Kidney epithelial cell (primary cell): ENCODE measurements around the gene ASAP2. TPM values are rescaled to one million over a fixed set of nuclear protein-coding genes. Genes with fewer than 3 reads are reported as not detected.

Experiments
- DNase-seq: peaks from one replicate; pipeline ENCODE4 v3.0.0-alpha.2; 2010; ENCODE audit warnings: low read depth
- H3K27me3 ChIP-seq: 2 replicates; pipeline ENCODE4 v1.6.0; 2011; ENCODE audit warnings: low read length; ENCODE audit not compliant: control insufficient read depth, insufficient read depth
- H3K36me3 ChIP-seq: 2 replicates; pipeline ENCODE4 v1.5.1; 2011; ENCODE audit warnings: low read length; ENCODE audit not compliant: control insufficient read depth, insufficient read depth
- H3K4me3 ChIP-seq: 2 replicates; pipeline ENCODE4 v1.5.1; 2011; ENCODE audit warnings: low read depth, mild to moderate bottlenecking, control low read depth, low read length
- total RNA-seq: library from RNA; depleted of rRNA; stranded (reverse); fragments of >200 nt; gene quantifications from 2 replicates; pipeline ENCODE4 v1.2.3, GENCODE V29; 2015
- TF ChIP-seq, protein P1 (sequence below): IDR thresholded peaks from 2 replicates; pipeline ENCODE4 v1.5.1; 2011; ENCODE audit warnings: mild to moderate bottlenecking, moderate library complexity, low read length, control low read depth, inconsistent platforms; ENCODE audit not compliant: insufficient read depth, poor library complexity, severe bottlenecking

The ASAP2 gene
- total RNA-seq, 1 donor from 2014 or later: 42.2 TPM

DNA sequence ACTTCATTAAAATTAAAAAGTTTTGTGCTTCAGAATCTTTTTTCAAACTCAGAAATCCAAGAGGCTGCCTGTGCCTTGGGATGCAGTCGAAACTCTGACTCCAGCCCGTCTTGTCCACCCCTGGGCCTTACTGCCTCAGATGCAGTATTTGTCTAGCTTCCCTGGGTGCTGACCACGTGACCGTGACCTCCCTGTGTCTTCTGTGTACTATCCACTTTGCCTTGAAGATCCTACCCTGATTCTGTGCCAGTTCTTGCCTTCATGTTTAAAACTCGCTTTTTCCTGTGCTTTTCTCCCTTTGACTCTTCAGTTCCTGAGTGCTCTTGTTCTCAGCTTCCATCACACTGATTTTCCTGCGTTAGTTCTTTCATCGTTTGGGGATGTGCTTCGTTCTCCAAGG is 136.0 kb downstream of the ASAP2 start:
- peaks cover 1% of the 10 kb centered on the region for H3K36me3 ChIP-seq

DNA sequence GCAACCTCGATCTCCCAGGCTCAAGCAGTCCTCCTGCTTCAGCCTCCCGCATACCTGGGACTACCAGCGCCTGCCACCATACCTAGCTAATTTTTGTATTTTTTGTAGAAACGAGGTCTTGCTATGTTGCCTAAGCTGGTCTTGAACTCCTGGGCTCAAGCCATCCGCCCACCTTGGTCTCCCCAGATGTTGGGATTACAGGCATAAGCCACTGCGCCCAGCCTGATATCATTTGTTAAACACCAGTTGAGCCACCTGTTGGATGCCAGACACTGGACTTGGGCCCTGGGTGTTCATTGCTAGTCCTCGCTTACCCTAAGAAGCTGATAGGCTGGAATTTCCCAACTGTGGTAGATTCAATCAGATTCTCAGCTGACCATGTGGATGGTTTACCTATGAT is 136.9 kb downstream of the ASAP2 start:
- Histone ChIP-seq H3K27me3 (no peaks in the 10 kb centered on the region), H3K36me3 (peaks cover 1% of the 10 kb centered on the region), H3K4me3 (no peak overlapping the region)
- no peak for DNase-seq
- TF ChIP-seq, protein P1, sequence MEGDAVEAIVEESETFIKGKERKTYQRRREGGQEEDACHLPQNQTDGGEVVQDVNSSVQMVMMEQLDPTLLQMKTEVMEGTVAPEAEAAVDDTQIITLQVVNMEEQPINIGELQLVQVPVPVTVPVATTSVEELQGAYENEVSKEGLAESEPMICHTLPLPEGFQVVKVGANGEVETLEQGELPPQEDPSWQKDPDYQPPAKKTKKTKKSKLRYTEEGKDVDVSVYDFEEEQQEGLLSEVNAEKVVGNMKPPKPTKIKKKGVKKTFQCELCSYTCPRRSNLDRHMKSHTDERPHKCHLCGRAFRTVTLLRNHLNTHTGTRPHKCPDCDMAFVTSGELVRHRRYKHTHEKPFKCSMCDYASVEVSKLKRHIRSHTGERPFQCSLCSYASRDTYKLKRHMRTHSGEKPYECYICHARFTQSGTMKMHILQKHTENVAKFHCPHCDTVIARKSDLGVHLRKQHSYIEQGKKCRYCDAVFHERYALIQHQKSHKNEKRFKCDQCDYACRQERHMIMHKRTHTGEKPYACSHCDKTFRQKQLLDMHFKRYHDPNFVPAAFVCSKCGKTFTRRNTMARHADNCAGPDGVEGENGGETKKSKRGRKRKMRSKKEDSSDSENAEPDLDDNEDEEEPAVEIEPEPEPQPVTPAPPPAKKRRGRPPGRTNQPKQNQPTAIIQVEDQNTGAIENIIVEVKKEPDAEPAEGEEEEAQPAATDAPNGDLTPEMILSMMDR: no peak

More for the DNA sequence above, 136.0 kb downstream of the ASAP2 start:
- Histone ChIP-seq H3K27me3 (no peaks in the 10 kb centered on the region), H3K4me3 (no peak overlapping the region)
- DNase-seq: no peak
- TF ChIP-seq, protein P1: no peak

DNA sequence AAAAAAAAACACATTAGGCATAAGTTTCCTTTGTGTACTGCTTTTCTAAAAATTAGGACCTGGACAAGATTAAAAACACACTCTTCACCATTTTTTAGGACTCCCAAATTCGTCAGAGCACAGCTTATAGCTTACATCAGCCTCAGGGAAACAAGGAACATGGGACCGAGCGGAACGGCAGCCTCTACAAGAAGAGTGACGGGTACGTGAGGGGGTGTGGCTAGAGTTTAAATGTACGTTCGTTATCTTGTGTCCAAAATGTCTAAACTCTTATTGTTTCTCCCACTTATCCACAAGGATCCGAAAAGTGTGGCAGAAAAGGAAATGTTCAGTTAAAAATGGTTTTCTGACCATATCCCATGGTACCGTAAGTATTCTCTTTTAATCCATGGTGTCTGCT is 137.8 kb downstream of the ASAP2 start:
- Histone ChIP-seq H3K4me3 (no peak overlapping the region), H3K27me3 (no peaks in the 10 kb centered on the region), H3K36me3 (peaks cover 1% of the 10 kb centered on the region)
- TF ChIP-seq, protein P1: no peak
- DNase-seq: no peak

DNA sequence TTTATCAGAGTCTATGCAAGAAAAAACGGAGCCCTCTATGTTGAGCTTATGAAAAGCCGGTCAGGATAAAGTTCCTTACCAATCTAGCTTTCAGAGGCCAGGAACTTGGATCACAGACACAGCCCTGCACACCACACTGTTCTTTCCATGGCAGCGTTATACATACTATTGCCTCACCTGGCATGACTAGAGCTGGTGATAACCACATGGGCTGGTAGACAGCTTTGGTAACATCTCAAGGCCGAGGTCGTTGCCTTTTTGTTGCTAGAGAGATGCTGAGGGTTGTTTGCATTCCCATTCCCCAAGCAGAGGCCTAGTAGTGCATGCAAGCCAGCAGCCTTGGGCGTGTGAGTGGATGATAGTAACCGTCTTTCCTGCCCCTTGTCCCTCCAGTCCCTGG is 138.7 kb downstream of the ASAP2 start:
- DNase-seq: no peak
- H3K36me3 ChIP-seq: peaks cover 1% of the 10 kb centered on the region
- H3K27me3 ChIP-seq: no peaks in the 10 kb centered on the region
- H3K4me3 ChIP-seq: no peak overlapping the region
- TF ChIP-seq, protein P1: no peak

DNA sequence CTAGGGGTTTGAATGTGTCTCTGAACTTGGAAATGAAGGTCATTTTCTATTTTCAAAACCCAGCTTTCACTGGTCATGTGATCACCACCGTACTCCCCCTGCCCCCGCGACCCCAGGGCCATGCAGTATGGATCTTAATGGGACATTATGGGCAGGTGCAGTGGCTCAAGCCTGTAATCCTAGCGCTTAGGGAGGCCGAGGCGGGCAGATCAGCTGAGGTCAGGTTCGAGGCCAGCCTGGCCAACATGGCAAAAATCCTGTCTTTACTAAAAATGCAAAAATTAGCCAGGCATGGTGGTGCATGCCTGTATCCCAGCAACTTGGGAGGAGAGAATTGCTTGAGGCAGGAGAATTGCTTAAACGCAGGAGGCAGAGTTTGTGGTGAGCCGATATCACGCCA is 139.4 kb downstream of the ASAP2 start:
- DNase-seq: no peak
- Histone ChIP-seq H3K36me3 (peaks cover 1% of the 10 kb centered on the region), H3K4me3 (no peak overlapping the region), H3K27me3 (no peaks in the 10 kb centered on the region)
- TF ChIP-seq, protein P1: no peak

DNA sequence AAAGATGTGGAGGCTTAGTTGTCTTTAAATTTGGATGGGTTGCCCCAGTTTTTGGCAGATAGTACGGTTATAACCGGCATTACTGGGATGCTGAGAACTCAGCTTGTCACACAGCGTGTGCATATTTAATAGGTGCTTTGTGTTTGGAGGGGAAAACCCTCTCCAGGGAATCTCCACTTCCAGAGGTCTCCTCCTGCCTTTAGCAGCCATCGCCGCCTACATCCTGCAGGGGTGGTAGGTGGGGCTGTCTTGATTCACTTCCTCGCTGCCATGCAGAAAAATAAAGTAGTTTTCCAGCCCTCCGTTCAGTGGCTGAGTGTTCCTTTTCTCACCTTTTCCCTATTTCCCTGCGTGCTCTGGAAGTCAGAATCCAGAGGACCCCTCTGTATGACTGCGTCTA is 140.3 kb downstream of the ASAP2 start:
- peaks cover 4% of the 10 kb centered on the region for H3K36me3 ChIP-seq
- DNase-seq: no peak
- TF ChIP-seq, protein P1: no peak
- H3K27me3 ChIP-seq: no peaks in the 10 kb centered on the region
- no peak overlapping the region for H3K4me3 ChIP-seq
